Hematopoietic multipotent progenitor cell (in vitro differentiated cells): ENCODE measurements around the gene ARHGEF6. TPM values are rescaled to one million over a fixed set of nuclear protein-coding genes. Genes with fewer than 3 reads are reported as not detected.

ENCODE experiments used
- DNase-seq, 3 donors: peaks; one replicate each; pipeline ENCODE4 v3.0.0-alpha.2; 2011 to 2015; ENCODE audit warnings: low read depth in 2 of 3, low spot score in 2 of 3
- total RNA-seq: library from RNA; depleted of rRNA; stranded (reverse); fragments of >200 nt; gene quantifications from one replicate; pipeline ENCODE4 v1.2.3, GENCODE V29; 2012

ARHGEF6 gene
- total RNA-seq, 1 donor, result 72.7 TPM

- no peak for DNase-seq
Measured at GRCh38 chrX:136708348-136708747, 72.4 kb downstream of the ARHGEF6 start.

- no peak for DNase-seq
Measured at GRCh38 chrX:136697156-136697555, 83.6 kb downstream of the ARHGEF6 start.

GRCh38 chrX:136694431-136695087 is 86.2 kb downstream of the ARHGEF6 start:
- peak in 2 of 3 donors; percentile 32 to 43 for DNase-seq

- DNase-seq, result no peak
Measured at GRCh38 chrX:136692271-136692670, 88.5 kb downstream of the ARHGEF6 start.

- DNase-seq, result no peak
Measured at GRCh38 chrX:136691028-136691809, 89.5 kb downstream of the ARHGEF6 start.

GRCh38 chrX:136689436-136689835 is 91.3 kb downstream of the ARHGEF6 start:
- DNase-seq, result no peak

GRCh38 chrX:136687457-136687856 is 93.3 kb downstream of the ARHGEF6 start:
- no peak for DNase-seq

- no peak for DNase-seq
Measured at GRCh38 chrX:136684120-136684519, 96.6 kb downstream of the ARHGEF6 start.

GRCh38 chrX:136679531-136679930 is 101.2 kb downstream of the ARHGEF6 start:
- DNase-seq, result no peak

- no peak for DNase-seq
Measured at GRCh38 chrX:136674270-136674985, 106.3 kb downstream of the ARHGEF6 start.

- DNase-seq, result no peak
Measured at GRCh38 chrX:136671006-136671610, 109.6 kb downstream of the ARHGEF6 start.

GRCh38 chrX:136667446-136668168 is 113.1 kb downstream of the ARHGEF6 start:
- DNase-seq, result no peak

GRCh38 chrX:136666088-136666487 is 114.6 kb downstream of the ARHGEF6 start:
- no peak for DNase-seq

- no peak for DNase-seq
Measured at GRCh38 chrX:136665258-136665900, 115.4 kb downstream of the ARHGEF6 start.

- DNase-seq, result no peak
Measured at GRCh38 chrX:136662976-136663375, 117.8 kb downstream of the ARHGEF6 start.

GRCh38 chrX:136662104-136662503 is 118.6 kb downstream of the ARHGEF6 start:
- no peak for DNase-seq

- DNase-seq, result no peak
Measured at GRCh38 chrX:136660896-136661295, 119.8 kb downstream of the ARHGEF6 start.

- no peak for DNase-seq
Measured at GRCh38 chrX:136659174-136659573, 121.6 kb downstream of the ARHGEF6 start.

GRCh38 chrX:136658151-136658550 is 122.6 kb downstream of the ARHGEF6 start:
- DNase-seq, result no peak

GRCh38 chrX:136656361-136656964 is 124.3 kb downstream of the ARHGEF6 start:
- no peak for DNase-seq
